Upper lobe of left lung (tissue), 6 donors: ENCODE measurements around the gene CMTM4. TPM values are rescaled to one million over a fixed set of nuclear protein-coding genes. Genes with fewer than 3 reads are reported as not detected.

Source experiments
- ATAC-seq, 2 donors: fragments of 200-7000 bp; cut with Tn5 transposase; one replicate each; pipeline ENCODE4 v1.9.1; 2022; ENCODE audit warnings: mild to moderate bottlenecking in 2 of 2, moderate library complexity in 2 of 2; ENCODE audit not compliant: low FRiP score in 2 of 2
- DNase-seq, 2 donors: peaks; one replicate each; pipeline ENCODE4 v3.0.0-alpha.2; 2019 to 2020
- H3K27ac ChIP-seq, 4 donors: fragments of 200-600 bp; sonication (generic); one replicate each; pipeline ENCODE4 v1.5.1; 2016 to 2019
- H3K27me3 ChIP-seq, 4 donors: fragments of 200-600 bp; sonication (generic); one replicate each; pipeline ENCODE4 v1.5.1; 2017 to 2019
- H3K36me3 ChIP-seq, 4 donors: fragments of 200-600 bp; sonication (generic); one replicate each; pipeline ENCODE4 v1.5.1; 2016 to 2019
- H3K4me1 ChIP-seq, 4 donors: fragments of 200-600 bp; sonication (generic); one replicate each; pipeline ENCODE4 v1.5.1; 2018 to 2019
- H3K4me3 ChIP-seq, 4 donors: fragments of 200-600 bp; sonication (generic); one replicate each; pipeline ENCODE4 v1.5.1; 2017 to 2019; ENCODE audit warnings: mild to moderate bottlenecking in 2 of 4, moderate library complexity in 1 of 4
- H3K9me3 ChIP-seq, 4 donors: fragments of 200-600 bp; sonication (generic); one replicate each; pipeline ENCODE4 v1.5.1; 2018 to 2019
- EP300 ChIP-seq, 4 donors: sonication (generic); formaldehyde crosslinking; IDR thresholded peaks; one replicate each; pipeline ENCODE4 v1.5.1; 2017; ENCODE audit warnings: antibody characterized with exemption in 4 of 4, control low read depth in 2 of 4
- POLR2A ChIP-seq, 4 donors: fragments of 450-650 bp; IDR thresholded peaks; one replicate each; pipeline ENCODE4 v1.5.1; 2016 to 2017; ENCODE audit warnings: antibody characterized with exemption in 4 of 4, mild to moderate bottlenecking in 2 of 4
- POLR2AphosphoS5 ChIP-seq, 2 donors: sonication (generic); formaldehyde crosslinking; IDR thresholded peaks; one replicate each; pipeline ENCODE4 v1.5.1; 2017; ENCODE audit warnings: antibody characterized with exemption in 2 of 2
- WGBS, 2 donors: methylation state at CpG; one replicate each; pipeline ENCODE4 v1.1.5; 2017 to 2018; 5-methylcytosine and 5-hydroxymethylcytosine counted together
- total RNA-seq, 6 donors: library from RNA; depleted of rRNA in 4 of 6; stranded (reverse); fragments of >200 nt in 4 of 6; gene quantifications; one replicate each; pipeline versions ENCODE4 v1.1.0 to v1.2.1, GENCODE V29; 2016 to 2021
- TF ChIP-seq, protein P1 (sequence below), 6 experiments: fragments of 450-650 bp in 4 of 6; fragments of 200-600 bp in 2 of 6; sonication (generic) in 2 of 6; IDR thresholded peaks; one replicate each; pipeline ENCODE4 v1.5.1; 2016 to 2019; ENCODE audit warnings: antibody characterized with exemption in 6 of 6
- donor health status: DM: no; HTN: no; CAD: no; lungs with moderate emphysema.
- donor health status: DM: no; HTN: yes; CAD: no; lungs with severe emphysema.

The CMTM4 gene
- total RNA-seq, 6 donors from 2014 or later, result 35.6 to 82.1 (median 55.1) TPM

GRCh38 chr16:66703406-66704215, 7.1 kb upstream of the CMTM4 start:
- TF ChIP-seq EP300 (IDR thresholded peaks at IDR 0.05) (no peak), POLR2A (IDR thresholded peaks at IDR 0.05) (no peak), POLR2AphosphoS5 (IDR thresholded peaks at IDR 0.05) (no peak)
- TF ChIP-seq, protein P1, sequence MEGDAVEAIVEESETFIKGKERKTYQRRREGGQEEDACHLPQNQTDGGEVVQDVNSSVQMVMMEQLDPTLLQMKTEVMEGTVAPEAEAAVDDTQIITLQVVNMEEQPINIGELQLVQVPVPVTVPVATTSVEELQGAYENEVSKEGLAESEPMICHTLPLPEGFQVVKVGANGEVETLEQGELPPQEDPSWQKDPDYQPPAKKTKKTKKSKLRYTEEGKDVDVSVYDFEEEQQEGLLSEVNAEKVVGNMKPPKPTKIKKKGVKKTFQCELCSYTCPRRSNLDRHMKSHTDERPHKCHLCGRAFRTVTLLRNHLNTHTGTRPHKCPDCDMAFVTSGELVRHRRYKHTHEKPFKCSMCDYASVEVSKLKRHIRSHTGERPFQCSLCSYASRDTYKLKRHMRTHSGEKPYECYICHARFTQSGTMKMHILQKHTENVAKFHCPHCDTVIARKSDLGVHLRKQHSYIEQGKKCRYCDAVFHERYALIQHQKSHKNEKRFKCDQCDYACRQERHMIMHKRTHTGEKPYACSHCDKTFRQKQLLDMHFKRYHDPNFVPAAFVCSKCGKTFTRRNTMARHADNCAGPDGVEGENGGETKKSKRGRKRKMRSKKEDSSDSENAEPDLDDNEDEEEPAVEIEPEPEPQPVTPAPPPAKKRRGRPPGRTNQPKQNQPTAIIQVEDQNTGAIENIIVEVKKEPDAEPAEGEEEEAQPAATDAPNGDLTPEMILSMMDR (IDR thresholded peaks at IDR 0.05), result no peak
- no peak for DNase-seq
- ATAC-seq, result peak in 1 of 2 donors; percentile 11
- Histone ChIP-seq H3K4me3 (no peak overlapping the region), H3K27ac (peak overlapping the region in 3 of 4 donors; percentile 27 to 54 (median 27)), H3K36me3 (no peaks in the 10 kb centered on the region), H3K4me1 (peaks cover 9 to 22% (median 18%) of the 10 kb centered on the region in 4 donors), H3K27me3 (no peaks in the 10 kb centered on the region), H3K9me3 (no peaks in the 10 kb centered on the region)
- WGBS, 2 donors, result 68 to 76% methylated on average over 8 to 9 of the region's 9 CpGs

DNA sequence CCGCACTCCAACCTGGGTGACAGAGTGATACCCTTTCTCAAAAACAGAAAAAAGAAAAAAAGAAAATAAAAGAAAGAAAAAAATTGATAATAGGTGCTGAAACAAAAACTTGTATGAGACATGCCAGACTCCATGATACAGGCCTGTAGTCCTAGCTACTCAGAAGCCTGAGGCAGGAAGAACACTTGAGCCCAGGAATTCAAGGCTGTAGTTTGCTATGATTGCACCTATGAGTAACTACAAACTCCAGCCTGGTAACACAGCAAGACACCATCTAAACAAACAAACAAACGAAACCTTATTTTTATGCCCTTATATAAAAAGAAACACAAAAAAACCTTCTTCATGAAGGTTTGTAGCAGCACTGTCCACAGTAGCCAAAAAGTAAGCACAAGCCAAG, 5.0 kb upstream of the CMTM4 start:
- Histone ChIP-seq H3K4me1 (peaks cover 16 to 27% (median 20%) of the 10 kb centered on the region in 4 donors), H3K27ac (no peak overlapping the region), H3K27me3 (no peaks in the 10 kb centered on the region), H3K4me3 (no peak overlapping the region), H3K36me3 (no peaks in the 10 kb centered on the region), H3K9me3 (no peaks in the 10 kb centered on the region)
- ATAC-seq (no peak), DNase-seq (no peak)
- TF ChIP-seq POLR2A (IDR thresholded peaks at IDR 0.05) (no peak), POLR2AphosphoS5 (IDR thresholded peaks at IDR 0.05) (no peak), EP300 (IDR thresholded peaks at IDR 0.05) (no peak)
- TF ChIP-seq, protein P1 (IDR thresholded peaks at IDR 0.05), result no peak
- 91 to 98% methylated on average over 2 of the region's 2 CpGs for WGBS, 2 donors

GRCh38 chr16:66701026-66701425, 4.5 kb upstream of the CMTM4 start:
- ATAC-seq (no peak), DNase-seq (no peak)
- peaks cover 12 to 24% (median 16%) of the 10 kb centered on the region in 4 donors for H3K4me1 ChIP-seq
- no peaks in the 10 kb centered on the region for H3K9me3 ChIP-seq
- TF ChIP-seq EP300 (IDR thresholded peaks at IDR 0.05) (no peak), POLR2AphosphoS5 (IDR thresholded peaks at IDR 0.05) (no peak), POLR2A (IDR thresholded peaks at IDR 0.05) (no peak)
- TF ChIP-seq, protein P1 (IDR thresholded peaks at IDR 0.05), result no peak
- no peak overlapping the region for H3K4me3 ChIP-seq
- H3K27me3 ChIP-seq, result no peaks in the 10 kb centered on the region
- no peak overlapping the region for H3K27ac ChIP-seq
- no peaks in the 10 kb centered on the region for H3K36me3 ChIP-seq
- 67 to 77% methylated on average over 2 of the region's 2 CpGs for WGBS, 2 donors

DNA sequence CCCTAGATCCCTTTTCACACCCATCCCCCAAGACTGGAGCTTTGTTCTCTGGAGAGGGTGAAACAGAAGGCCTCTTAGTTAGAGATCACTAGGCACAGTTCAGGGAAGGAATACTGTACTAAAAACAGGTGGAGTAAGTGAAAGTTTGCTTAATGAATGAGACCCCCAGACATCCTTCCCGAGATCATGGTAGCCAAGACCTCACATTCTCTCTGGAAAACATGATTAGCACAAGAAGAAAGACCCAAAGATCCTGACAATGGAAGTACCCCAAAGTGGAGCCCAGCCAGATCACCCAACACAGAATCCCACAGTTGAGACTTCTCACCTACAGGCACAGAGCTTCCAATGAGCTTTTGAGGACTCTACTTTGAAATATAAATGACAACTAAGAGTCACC, 3.4 kb upstream of the CMTM4 start:
- 64 to 76% methylated on average over 1 of the region's 1 CpG for WGBS, 2 donors
- DNase-seq (no peak), ATAC-seq (no peak)
- Histone ChIP-seq H3K4me1 (peaks cover 19 to 32% (median 23%) of the 10 kb centered on the region in 4 donors), H3K9me3 (no peaks in the 10 kb centered on the region), H3K27me3 (no peaks in the 10 kb centered on the region), H3K4me3 (no peak overlapping the region), H3K27ac (no peak overlapping the region), H3K36me3 (no peaks in the 10 kb centered on the region)
- TF ChIP-seq POLR2A (IDR thresholded peaks at IDR 0.05), result no peak
- TF ChIP-seq POLR2AphosphoS5 (IDR thresholded peaks at IDR 0.05), result no peak
- TF ChIP-seq, protein P1 (IDR thresholded peaks at IDR 0.05), result no peak
- TF ChIP-seq EP300 (IDR thresholded peaks at IDR 0.05), result no peak
